GM12892 (cell line): ENCODE measurements around the gene DNAJC9.

ENCODE experiments used
- POLR2A ChIP-seq: IDR thresholded peaks from 2 replicates; pipeline ENCODE4 v1.6.1; 2011; ENCODE audit warnings: low read depth, low read length, control low read depth
- POLR2AphosphoS5 ChIP-seq: IDR thresholded peaks from 2 replicates; pipeline ENCODE4 v1.6.1; 2011; ENCODE audit warnings: low read depth, low read length, control low read depth
- TAF1 ChIP-seq: IDR thresholded peaks from 2 replicates; pipeline ENCODE4 v1.6.1; 2011; ENCODE audit warnings: low read depth, mild to moderate bottlenecking, control low read depth, low read length, borderline replicate concordance

GRCh38 chr10:73247509-73248258, 629 bp upstream of the DNAJC9 start:
- no peak for TF ChIP-seq POLR2AphosphoS5
- TF ChIP-seq POLR2A, result no peak
- TF ChIP-seq TAF1, result no peak
